Measurements from ENCODE around the gene SLC25A34. TPM values are rescaled to one million over a fixed set of nuclear protein-coding genes. Genes with fewer than 3 reads are reported as not detected.

SLC25A34 gene
- total and polyA plus RNA-seq, 10 of the 15 experiments (the other 5 are each of a cell fraction or from before 2014, with no cell fraction given) = 0.02 to 1.6 (median 0.39) TPM

DNA sequence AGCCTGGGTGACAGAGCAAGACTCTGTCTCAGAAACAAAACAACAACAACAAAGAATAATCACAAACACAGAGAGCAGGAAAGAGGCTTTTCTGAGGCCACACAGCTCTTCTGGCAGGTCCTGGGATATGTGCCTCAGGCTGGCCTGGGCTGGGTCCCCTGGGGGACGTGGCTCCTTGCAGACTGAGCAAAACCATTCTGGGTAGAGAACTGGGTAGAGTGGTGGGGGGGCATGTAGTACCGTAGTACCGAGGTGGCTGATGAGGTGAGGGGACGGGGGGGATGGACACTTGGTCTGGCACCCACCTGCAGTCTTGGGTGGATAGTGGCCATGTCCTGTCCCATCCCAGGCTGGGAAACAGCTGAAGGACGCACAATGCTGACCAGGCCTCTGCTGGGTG is 12.2 kb downstream of the SLC25A34 start:
- ATAC-seq = no peak
- ChIA-PET RAD21 (ENCODE audit: unreplicated experiment) (no interaction called here), SMC1A (ENCODE audit: uncharacterized antibody, unreplicated experiment) (no interaction called here), CTCF (interaction anchor here (1.1 kb wide), 1 partner anchor 44 kb away, joined by 4 read pairs; no protein-coding TSS in a partner anchor), POLR2A (no interaction called here)
- H3K79me2 ChIP-seq (ENCODE audit: control insufficient read depth, insufficient read depth, low read length) = no peaks in the 10 kb centered on the region
- no peak overlapping the region for H3K4me3 ChIP-seq
- H3K4me2 ChIP-seq (ENCODE audit: control insufficient read depth, insufficient read depth) = no peak overlapping the region
- intact Hi-C loops (cut with micrococcal nuclease; ENCODE audit: unreplicated experiment) = no loop called here
- no TSS peak for BruUV-seq (replicated peaks)
- H3K27ac ChIP-seq (ENCODE audit: control insufficient read depth, insufficient read depth) = no peak overlapping the region
- 60% methylated on average over 5 of the region's 5 CpGs for WGBS (ENCODE audit: insufficient coverage, insufficient replicate concordance, low lambda C conversion rate, missing lambda C conversion rate)
- no peaks in the 10 kb centered on the region for H4K20me1 ChIP-seq (ENCODE audit: control insufficient read depth, insufficient read depth)
- no peak for TF ChIP-seq EGR1 (IDR thresholded peaks at IDR 0.05; ENCODE audit: borderline replicate concordance in 1 of 2, low read depth in 2 of 2, low read length in 2 of 2)
- TF ChIP-seq PRDM15 (CRISPR knock-in tag; IDR thresholded peaks at IDR 0.05) = no peak
- 0 out of 2 replicates have a peak, but pooled peaks cover 3% of the 10 kb centered on the region for H3K4me1 ChIP-seq (ENCODE audit: control insufficient read depth, insufficient read depth, low read length)
- H3K27me3 ChIP-seq (replicated peaks in 1 of 2; ENCODE audit: control insufficient read depth in 2 of 2, insufficient read depth in 2 of 2, low read length in 1 of 2) = no peaks in the 10 kb centered on the region; a peak in 1 of 4 replicates
- no peak for DNase-seq (ENCODE audit: low read depth, low spot score)
- no peaks in the 10 kb centered on the region for H3K9me3 ChIP-seq (replicated peaks; ENCODE audit: control insufficient read depth, insufficient read depth, low read length)
- in situ Hi-C loops (cut with MboI) = loop anchor here (5.0 kb wide), 1 partner anchor 49 kb away; no protein-coding TSS in a partner anchor
- no peaks in the 10 kb centered on the region for H3K36me3 ChIP-seq (ENCODE audit: control insufficient read depth in 2 of 2, insufficient read depth in 2 of 2, low read length in 1 of 2)
- H2AFZ ChIP-seq (ENCODE audit: control insufficient read depth, low read depth, low read length) = no peak overlapping the region
- no peak for FAIRE-seq
- no peak overlapping the region for H3K9ac ChIP-seq (ENCODE audit: control insufficient read depth, insufficient read depth, low read length)

All from GM12878 (cell line).